Dedifferentiated amniotic fluid mesenchymal stem cell (primary cell): ENCODE measurements around the gene WDFY3.

Experiments
- DNase-seq: peaks from one replicate; pipeline ENCODE4 v3.0.0-alpha.2; 2016; ENCODE audit errors: extremely low spot score

WDFY3 gene

GRCh38 chr4:84792366-84793301 is 173.9 kb downstream of the WDFY3 start:
- DNase-seq = peak; percentile 64

DNA sequence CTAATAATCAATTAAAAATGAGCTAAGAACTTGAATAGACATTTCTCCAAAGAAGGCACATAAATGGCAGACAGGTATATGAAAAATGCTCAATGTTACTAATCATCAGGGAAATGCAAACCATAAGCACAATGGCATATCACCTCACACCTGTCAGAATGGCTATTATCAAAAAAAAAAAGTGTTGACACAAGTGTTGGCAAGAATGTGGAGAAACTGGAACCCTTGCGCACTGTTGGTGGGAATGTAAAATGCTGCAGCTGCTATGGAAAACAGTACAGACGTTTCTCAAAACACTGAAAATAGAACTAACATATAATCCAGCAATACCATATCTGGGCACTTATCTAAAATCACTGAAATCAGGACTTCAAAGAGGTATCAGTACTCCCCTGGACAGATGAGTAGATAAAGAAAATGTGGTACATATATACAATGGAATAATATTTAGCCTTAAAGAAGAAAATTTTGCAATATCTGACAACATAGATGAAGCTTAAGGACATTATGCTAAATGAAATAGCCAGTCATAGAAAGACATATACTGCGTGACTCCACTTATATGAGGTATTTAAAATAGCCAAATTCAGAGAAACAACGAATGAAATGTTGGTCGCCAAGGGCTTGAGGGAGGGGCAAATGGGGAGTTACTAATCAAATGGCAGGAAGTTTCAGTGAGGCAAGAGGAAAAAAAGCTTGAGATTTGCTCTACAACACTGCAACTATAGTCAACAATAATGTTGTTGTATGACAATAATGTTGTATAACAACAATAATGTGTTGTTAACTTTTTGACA is 175.5 kb downstream of the WDFY3 start:
- no peak for DNase-seq

GRCh38 chr4:84786478-84786877 is 180.0 kb downstream of the WDFY3 start:
- DNase-seq = no peak

DNA sequence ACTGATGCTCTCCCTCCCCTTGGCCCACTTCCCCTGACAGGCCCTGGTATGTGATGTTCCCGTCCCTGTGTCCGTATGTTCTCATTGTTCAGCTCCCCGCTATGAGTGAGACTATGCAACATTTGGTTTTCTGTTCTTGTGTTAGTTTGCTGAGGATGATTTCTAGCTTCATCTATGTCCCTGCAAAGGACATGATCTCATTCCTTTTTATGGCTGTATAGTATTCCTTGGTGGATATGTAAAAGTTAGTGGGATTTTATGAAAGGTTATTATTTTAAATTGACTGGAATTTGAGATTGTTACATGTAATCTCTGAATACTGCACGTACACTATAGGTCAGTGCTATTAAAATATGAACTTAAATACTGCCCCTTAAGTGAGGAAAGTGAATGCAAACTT is 184.0 kb downstream of the WDFY3 start:
- DNase-seq = no peak

DNA sequence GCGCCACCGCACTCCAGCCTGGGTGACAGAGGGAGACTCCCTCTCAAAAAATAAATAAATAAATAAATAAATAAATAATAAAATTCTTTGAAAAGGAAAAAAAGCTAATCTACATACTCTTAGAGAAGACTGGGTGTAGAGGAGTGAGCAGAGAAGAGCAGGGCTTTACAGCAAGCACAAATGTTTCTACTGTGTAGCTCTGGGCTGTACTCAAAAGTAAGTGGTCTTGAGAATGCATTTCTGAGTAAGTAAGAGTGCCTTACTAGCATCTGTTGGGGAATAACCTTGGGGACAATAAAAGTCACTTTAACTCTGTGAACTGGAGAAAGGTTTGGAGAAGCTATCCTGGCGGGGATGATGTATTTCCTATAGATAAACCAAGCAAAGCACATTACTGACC is 185.8 kb downstream of the WDFY3 start:
- DNase-seq = no peak

DNA sequence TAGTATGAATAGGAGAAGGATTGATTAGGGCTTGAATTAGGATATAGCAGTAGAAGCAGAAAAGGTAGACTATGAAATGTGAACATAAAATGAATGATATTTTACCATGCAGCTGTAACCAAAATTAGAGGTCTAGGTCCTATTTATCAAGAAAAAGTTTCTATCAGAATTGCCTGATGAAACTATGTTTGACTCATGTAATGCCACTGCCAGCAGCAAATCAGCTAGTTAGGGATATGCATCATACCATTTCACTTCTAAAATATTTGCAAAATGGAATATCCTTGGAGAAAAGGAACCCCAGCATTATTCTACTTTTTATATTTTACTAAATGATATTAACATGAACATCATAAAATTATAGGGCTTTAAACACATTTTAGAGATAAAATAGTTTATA is 188.4 kb downstream of the WDFY3 start:
- peak; percentile 28 for DNase-seq

GRCh38 chr4:84767168-84767567 is 199.3 kb downstream of the WDFY3 start:
- DNase-seq = no peak

DNA sequence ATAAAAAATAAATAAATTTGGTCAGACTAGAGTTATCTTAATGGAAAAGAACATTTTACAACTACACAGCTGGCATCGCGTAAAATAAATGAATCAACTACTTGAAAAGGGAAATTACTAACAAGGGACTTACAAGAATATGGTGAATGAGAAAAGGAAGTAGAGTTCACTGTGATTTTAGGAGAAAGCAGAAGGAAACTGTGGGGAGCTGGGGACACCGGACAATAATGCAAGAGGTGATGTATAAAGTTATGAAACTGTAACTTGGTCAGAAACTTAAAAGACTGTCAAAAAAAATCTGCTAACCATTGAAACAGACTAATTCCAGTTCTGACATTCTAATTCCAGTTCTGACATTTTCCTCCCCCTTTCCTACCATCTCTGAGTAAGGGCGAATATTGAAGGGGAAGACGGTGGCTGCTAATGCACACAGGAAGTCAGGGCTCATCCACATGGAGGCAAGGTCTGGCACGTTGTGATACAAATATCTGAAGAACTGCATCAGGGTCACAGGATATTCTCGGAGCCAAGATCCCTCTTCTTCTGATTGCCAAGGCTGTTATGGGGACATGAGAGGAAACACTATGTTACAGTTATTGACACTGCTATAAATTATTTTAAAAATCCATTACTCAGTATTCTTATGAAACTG is 213.0 kb downstream of the WDFY3 start:
- no peak for DNase-seq

DNA sequence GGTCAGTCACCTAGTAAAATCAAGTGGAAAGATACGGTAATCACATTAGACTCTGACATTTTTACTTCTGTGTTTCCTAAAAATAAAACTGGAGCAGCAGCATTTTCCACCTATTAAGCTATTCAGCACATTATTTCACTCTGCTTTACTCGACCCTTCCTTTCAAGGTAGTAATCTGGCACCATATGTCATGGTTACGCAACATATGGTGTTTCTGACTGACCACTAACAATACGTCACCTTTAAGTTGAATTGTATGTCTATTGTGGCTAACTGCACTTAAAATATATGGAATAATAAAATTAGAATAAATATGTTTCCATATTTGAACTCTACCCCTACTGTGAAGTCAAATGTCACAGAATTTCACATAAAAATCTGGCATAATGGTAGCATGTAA is 214.8 kb downstream of the WDFY3 start:
- DNase-seq = no peak

DNA sequence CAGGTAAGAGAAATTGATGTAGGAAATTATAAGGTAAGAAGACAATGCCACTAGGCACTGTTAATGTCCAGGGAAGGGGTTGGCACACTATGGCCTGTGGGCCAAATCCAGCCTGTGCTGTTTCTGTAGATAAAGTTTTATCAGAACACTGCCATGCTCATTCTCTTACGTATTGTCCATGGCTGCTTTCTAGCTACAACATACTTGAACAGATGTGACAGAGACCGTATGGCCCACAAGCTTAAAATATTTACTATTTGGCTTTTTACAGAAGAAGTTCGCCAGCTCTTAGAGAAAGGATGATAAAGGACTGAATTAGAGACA is 215.6 kb downstream of the WDFY3 start:
- no peak for DNase-seq

DNA sequence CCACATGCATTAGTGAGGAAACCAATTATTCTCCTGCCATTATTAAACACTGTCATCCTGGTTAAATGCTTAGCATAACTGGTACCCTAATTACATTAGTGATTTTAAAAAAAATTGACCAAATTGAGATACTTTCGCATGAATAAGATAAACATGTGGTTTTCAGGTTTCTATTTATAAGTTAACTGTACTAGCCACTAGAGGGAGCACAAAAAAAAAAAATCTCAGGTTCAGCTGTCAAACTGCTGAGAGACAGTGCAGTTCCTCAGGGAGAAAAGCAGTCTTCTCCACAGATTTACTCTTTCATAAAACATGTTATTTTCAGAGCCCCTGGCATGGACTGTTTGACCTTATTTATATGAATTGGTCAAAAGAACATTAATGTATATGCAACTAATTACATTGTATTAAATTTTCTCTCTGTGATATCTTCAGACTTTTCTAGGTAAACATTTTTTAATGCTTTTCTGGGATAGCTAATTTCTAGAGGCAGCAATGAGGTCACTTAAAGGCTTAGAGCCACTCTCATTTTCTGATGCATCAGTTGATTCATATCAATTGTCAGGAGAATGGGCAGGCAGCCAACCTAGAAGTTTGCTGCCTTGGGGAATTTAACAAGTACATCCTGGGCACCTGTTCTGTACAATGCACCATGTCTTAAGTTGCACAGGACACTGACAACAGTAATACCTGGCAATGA is 216.1 kb downstream of the WDFY3 start:
- DNase-seq = peak; percentile 67

GRCh38 chr4:84740057-84740456 is 226.4 kb downstream of the WDFY3 start:
- DNase-seq = no peak

GRCh38 chr4:84738622-84739021 is 227.9 kb downstream of the WDFY3 start:
- no peak for DNase-seq

DNA sequence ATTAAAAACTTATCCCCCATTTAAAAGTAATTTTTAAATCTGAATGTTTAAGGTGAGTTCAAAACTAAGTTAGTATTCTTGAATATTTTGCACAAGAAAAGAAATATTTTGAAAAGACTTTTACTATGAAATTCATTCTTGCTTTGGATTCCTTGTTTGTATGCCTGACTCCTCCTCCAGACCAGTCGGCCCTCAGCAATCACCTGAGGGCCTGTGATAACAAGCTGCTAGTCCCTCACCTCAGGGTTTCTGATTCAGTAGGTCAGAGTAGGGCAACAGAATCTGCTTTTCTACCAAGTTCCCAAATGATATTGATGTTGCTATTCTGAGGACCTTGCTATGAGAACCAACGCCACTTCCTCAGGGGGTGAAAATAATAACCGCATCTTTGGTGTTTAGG is 228.8 kb downstream of the WDFY3 start:
- no peak for DNase-seq

GRCh38 chr4:84734037-84734436 is 232.5 kb downstream of the WDFY3 start:
- no peak for DNase-seq

DNA sequence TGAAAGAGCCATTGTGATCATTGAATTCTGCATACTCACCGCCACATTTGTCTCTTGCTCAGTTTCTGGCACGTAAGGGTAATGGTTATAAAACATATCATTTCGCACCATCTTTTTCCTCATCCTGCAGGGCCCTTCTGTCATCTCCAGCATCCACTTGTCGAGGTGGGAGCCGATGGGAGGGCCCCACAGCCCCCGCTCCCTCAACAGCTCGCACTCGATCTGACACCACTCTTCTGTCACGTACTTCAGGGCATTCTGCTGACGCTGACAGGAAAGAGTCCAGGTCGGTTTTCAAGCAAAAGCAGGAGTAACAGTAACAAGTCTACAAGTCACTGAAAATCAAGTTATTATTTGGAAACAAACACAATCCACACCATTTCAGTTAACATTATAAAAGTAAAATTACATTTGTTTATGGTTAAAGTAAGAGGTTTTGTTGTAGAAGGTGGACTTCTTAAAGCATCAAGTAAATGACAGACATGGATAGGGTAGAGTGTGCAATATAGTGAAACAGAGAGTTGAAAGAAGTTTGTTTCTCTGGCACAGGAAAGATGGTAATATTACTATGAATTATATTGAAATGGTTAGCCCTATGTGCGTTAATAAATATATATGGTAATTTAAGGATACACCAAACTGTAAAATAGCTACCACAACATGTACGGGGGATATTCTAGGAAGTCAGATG is 233.0 kb downstream of the WDFY3 start:
- DNase-seq = no peak

DNA sequence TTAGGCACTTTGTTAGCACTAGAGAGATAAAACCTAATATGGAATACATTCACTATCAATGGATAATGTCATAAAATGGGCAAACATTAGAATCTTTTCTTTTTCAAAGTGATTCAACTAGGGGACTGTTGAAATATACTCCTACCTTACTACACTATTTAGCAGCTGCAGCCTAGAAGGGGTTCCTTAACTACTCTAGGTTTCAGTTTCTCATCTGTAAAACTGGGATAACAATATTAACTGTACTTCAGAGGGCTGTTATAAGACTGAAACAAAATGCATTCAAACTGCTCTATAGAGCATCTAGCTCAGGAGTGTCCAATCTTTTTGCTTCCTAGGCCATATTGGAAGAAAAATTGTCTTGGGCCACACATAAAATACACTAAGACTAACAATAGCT is 236.1 kb downstream of the WDFY3 start:
- DNase-seq = no peak

GRCh38 chr4:84727491-84727890 is 239.0 kb downstream of the WDFY3 start:
- no peak for DNase-seq

DNA sequence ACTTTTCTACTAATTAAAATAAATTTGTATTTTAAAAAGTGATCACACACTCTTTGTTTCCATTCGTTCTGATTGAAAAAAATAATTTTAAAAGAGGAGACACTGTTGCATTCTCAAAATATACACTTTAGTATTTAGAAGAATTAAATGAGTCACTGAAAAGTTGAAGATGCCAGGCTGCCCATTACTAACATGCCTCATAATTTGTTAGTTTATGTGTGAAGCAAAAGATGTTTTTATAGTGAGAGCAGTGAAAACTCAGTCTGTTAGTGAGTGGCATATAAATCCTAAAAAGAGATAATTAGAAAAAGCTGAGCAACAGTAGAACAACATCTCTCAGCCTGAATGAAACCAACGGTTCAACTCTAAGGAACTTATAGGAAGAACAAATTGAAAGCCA is 240.1 kb downstream of the WDFY3 start:
- no peak for DNase-seq

GRCh38 chr4:84722720-84723119 is 243.8 kb downstream of the WDFY3 start:
- DNase-seq = no peak

DNA sequence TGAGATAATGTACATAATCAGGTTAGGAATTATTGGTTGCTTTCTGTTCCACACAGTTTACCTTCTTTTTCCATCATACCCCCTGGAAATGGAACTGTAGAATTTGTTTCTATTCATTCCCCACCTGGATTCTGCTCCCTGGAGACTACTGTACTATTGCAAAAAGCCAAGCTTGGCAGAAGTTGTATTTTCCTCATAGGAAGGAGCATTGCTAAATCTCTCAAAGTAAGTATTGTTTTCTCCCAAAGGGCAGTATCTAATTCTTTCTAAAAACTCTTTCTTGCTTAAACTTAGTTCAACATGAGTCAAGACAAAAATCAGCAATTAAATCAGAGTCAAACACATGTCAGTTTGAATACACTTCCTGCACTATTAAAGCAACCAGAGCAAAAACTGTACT is 247.4 kb downstream of the WDFY3 start:
- no peak for DNase-seq
